Measurements from ENCODE around the gene HERC3. TPM values are rescaled to one million over a fixed set of nuclear protein-coding genes. Genes with fewer than 3 reads are reported as not detected.
"Not testable (repeated sequence)": the region's sequence is repeated elsewhere in the genome, so short reads cannot be mapped to it uniquely, and the experiment has no call there.

Gene HERC3
- polyA plus RNA-seq, 4 donors: 12.5 to 16.3 (median 15.8) TPM

- no peak for DNase-seq (ENCODE audit: low read depth in 4 of 4, low spot score in 2 of 4)
Observed at GRCh38 chr4:88605736-88606135, 13.5 kb downstream of the HERC3 start.

- DNase-seq (ENCODE audit: low read depth in 4 of 4, low spot score in 2 of 4): no peak
Observed at GRCh38 chr4:88606832-88607231, 14.6 kb downstream of the HERC3 start.

GRCh38 chr4:88609387-88609786 is 17.1 kb downstream of the HERC3 start:
- DNase-seq (ENCODE audit: low read depth in 4 of 4, low spot score in 2 of 4): no peak

GRCh38 chr4:88609794-88610193 is 17.5 kb downstream of the HERC3 start:
- DNase-seq (ENCODE audit: low read depth in 4 of 4, low spot score in 2 of 4): not testable (repeated sequence)

- no peak for DNase-seq (ENCODE audit: low read depth in 4 of 4, low spot score in 2 of 4)
Observed at GRCh38 chr4:88610771-88611170, 18.5 kb downstream of the HERC3 start.

GRCh38 chr4:88613417-88613875 is 21.2 kb downstream of the HERC3 start:
- no peak for DNase-seq (ENCODE audit: low read depth in 4 of 4, low spot score in 2 of 4)

GRCh38 chr4:88614058-88614457 is 21.8 kb downstream of the HERC3 start:
- DNase-seq (ENCODE audit: low read depth in 4 of 4, low spot score in 2 of 4): no peak

GRCh38 chr4:88616275-88617150 is 24.2 kb downstream of the HERC3 start:
- DNase-seq (ENCODE audit: low read depth in 4 of 4, low spot score in 2 of 4): no peak

GRCh38 chr4:88618782-88619485 is 26.7 kb downstream of the HERC3 start:
- DNase-seq (ENCODE audit: low read depth in 4 of 4, low spot score in 2 of 4): no peak

- DNase-seq (ENCODE audit: low read depth in 4 of 4, low spot score in 2 of 4): no peak
Observed at GRCh38 chr4:88619971-88620370, 27.7 kb downstream of the HERC3 start.

- no peak for DNase-seq (ENCODE audit: low read depth in 4 of 4, low spot score in 2 of 4)
Observed at GRCh38 chr4:88621763-88622327, 29.6 kb downstream of the HERC3 start.

GRCh38 chr4:88623097-88623496 is 30.8 kb downstream of the HERC3 start:
- no peak for DNase-seq (ENCODE audit: low read depth in 4 of 4, low spot score in 2 of 4)

GRCh38 chr4:88628746-88629145 is 36.5 kb downstream of the HERC3 start:
- DNase-seq (ENCODE audit: low read depth in 4 of 4, low spot score in 2 of 4): no peak

GRCh38 chr4:88629826-88630225 is 37.5 kb downstream of the HERC3 start:
- no peak for DNase-seq (ENCODE audit: low read depth in 4 of 4, low spot score in 2 of 4)

GRCh38 chr4:88630756-88631155 is 38.5 kb downstream of the HERC3 start:
- no peak for DNase-seq (ENCODE audit: low read depth in 4 of 4, low spot score in 2 of 4)

GRCh38 chr4:88643932-88644331 is 51.7 kb downstream of the HERC3 start:
- DNase-seq (ENCODE audit: low read depth in 4 of 4, low spot score in 2 of 4): no peak

- DNase-seq (ENCODE audit: low read depth in 4 of 4, low spot score in 2 of 4): no peak
Observed at GRCh38 chr4:88645994-88646393, 53.7 kb downstream of the HERC3 start.

GRCh38 chr4:88646528-88647280 is 54.4 kb downstream of the HERC3 start:
- DNase-seq (ENCODE audit: low read depth in 4 of 4, low spot score in 2 of 4): no peak

GRCh38 chr4:88649716-88650115 is 57.4 kb downstream of the HERC3 start:
- DNase-seq (ENCODE audit: low read depth in 4 of 4, low spot score in 2 of 4): no peak

GRCh38 chr4:88653371-88653946 is 61.2 kb downstream of the HERC3 start:
- no peak for DNase-seq (ENCODE audit: low read depth in 4 of 4, low spot score in 2 of 4)

Measured in left renal cortex interstitium (tissue), 4 donors.